Ovary (tissue), 9 donors: ENCODE results near the gene GPR180. TPM values are rescaled to one million over a fixed set of nuclear protein-coding genes. Genes with fewer than 3 reads are reported as not detected.

Experiments used
- DNase-seq, 5 donors: peaks; one replicate each; pipeline ENCODE4 v3.0.0-alpha.2; 2019 to 2020
- H3K27ac ChIP-seq, 2 donors: fragments of 200-600 bp; one replicate each; pipeline versions ENCODE4 v1.5.1 to v1.8.0; 2019 to 2022
- H3K27me3 ChIP-seq: fragments of 200-600 bp; one replicate; pipeline ENCODE4 v1.8.0; 2022
- H3K36me3 ChIP-seq: fragments of 200-600 bp; sonication (generic); one replicate; pipeline ENCODE4 v1.5.1; 2019
- H3K4me1 ChIP-seq: one replicate; pipeline ENCODE4 v1.8.1; 2013; ENCODE audit warnings: mild to moderate bottlenecking, moderate library complexity; ENCODE audit not compliant: insufficient read depth
- H3K4me3 ChIP-seq: fragments of 200-600 bp; sonication (generic); one replicate; pipeline ENCODE4 v1.5.1; 2017
- H3K9me3 ChIP-seq, 2 donors: fragments of 200-600 bp in 1 of 2; sonication (generic) in 1 of 2; one replicate each; pipeline versions ENCODE4 v1.5.1 to v1.8.1; 2013 to 2019; ENCODE audit warnings: mild to moderate bottlenecking in 1 of 2, moderate library complexity in 1 of 2
- EP300 ChIP-seq: sonication (generic); formaldehyde crosslinking; IDR thresholded peaks from one replicate; pipeline ENCODE4 v1.6.1; 2017; ENCODE audit warnings: antibody characterized with exemption
- POLR2A ChIP-seq: fragments of 450-650 bp; IDR thresholded peaks from one replicate; pipeline ENCODE4 v1.6.1; 2017; ENCODE audit warnings: antibody characterized with exemption, mild to moderate bottlenecking, moderate library complexity
- WGBS, 3 donors: extraction: QIAGEN DNeasy Blood & Tissue Kit in 1 of 3; methylation state at CpG; one replicate each; pipeline versions ENCODE4 v1.1.5 to v1.1.7; 2013 to 2017; 5-methylcytosine and 5-hydroxymethylcytosine counted together
- intact Hi-C, 4 donors: fragments of 100-400 bp; cut with DNase I; formaldehyde crosslinking; loops; one replicate each; pipeline versions ENCODE4 v1.11.0 to v1.15.1; 2022 to 2023
- polyA plus RNA-seq, 2 donors: library from polyadenylated mRNA; stranded (reverse); fragments of 200-250 nt in 1 of 2; fragments of 350-450 nt in 1 of 2; fragmentation: Illumina TruSeq in 1 of 2; extraction: RNeasy Lipid Tissue Mini Kit (QIAGEN cat#74804) in 1 of 2; gene quantifications; one replicate each; pipeline ENCODE4 v1.2.3, GENCODE V29; 2013 to 2014
- total RNA-seq, 7 donors: library from RNA; depleted of rRNA in 2 of 7; stranded (reverse); fragments of >200 nt in 2 of 7; fragmentation: NEBNext Ultra II Directional in 3 of 7; extraction: Animal tissue kit (Norgen Biotek cat#: 25700) in 3 of 7; gene quantifications; one replicate each; pipeline versions ENCODE4 v1.1.0 to v1.2.4, GENCODE V29; 2016 to 2023
- TF ChIP-seq, protein P1 (sequence below), 3 donors: fragments of 450-650 bp in 2 of 3; fragments of 200-600 bp in 1 of 3; IDR thresholded peaks; one replicate each; pipeline versions ENCODE4 v1.5.1 to v1.8.0; 2016 to 2022; ENCODE audit warnings: antibody characterized with exemption in 3 of 3, mild to moderate bottlenecking in 1 of 3
- donor health status: DM: no; HTN: no; CAD: no; lungs with moderate emphysema.
- donor health status: DM: no; HTN: no; CAD: no.
- donor health status: Bipolar disorder and iron deficiency.
- donor health status: DM: yes; HTN: yes; CAD: no.
- donor health status: DM: no; HTN: no; CAD: no.
- donor health status: DM: yes; HTN: yes; CAD: no.

Gene GPR180
- total and polyA plus RNA-seq, 9 donors: 1.6 to 6.7 (median 4.3) TPM

DNA sequence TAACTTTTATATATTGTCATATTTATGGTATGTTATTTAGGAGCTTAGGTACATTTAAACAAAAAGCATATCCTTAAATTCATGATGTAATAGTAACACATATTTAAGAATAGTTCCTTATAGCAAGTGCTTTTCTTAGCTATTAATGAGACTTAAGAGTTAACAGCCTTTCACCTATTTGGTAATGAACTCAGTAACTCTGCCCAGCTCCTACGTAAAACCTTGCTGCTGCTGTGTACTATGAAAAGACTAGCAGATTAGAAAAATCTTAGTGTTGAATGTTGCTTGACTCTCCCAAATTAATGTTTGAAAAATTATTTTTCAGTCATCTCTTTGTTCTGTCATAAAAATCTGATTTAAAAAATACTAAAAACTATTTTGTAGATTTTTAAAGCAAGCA, 6.9 kb downstream of the GPR180 start:
- Histone ChIP-seq H3K4me3 (no peak overlapping the region), H3K27me3 (no peaks in the 10 kb centered on the region), H3K9me3 (no peaks in the 10 kb centered on the region), H3K36me3 (no peaks in the 10 kb centered on the region), H3K27ac (no peak overlapping the region), H3K4me1 (no peaks in the 10 kb centered on the region)
- TF ChIP-seq EP300 (no peak), POLR2A (no peak)
- TF ChIP-seq, protein P1, sequence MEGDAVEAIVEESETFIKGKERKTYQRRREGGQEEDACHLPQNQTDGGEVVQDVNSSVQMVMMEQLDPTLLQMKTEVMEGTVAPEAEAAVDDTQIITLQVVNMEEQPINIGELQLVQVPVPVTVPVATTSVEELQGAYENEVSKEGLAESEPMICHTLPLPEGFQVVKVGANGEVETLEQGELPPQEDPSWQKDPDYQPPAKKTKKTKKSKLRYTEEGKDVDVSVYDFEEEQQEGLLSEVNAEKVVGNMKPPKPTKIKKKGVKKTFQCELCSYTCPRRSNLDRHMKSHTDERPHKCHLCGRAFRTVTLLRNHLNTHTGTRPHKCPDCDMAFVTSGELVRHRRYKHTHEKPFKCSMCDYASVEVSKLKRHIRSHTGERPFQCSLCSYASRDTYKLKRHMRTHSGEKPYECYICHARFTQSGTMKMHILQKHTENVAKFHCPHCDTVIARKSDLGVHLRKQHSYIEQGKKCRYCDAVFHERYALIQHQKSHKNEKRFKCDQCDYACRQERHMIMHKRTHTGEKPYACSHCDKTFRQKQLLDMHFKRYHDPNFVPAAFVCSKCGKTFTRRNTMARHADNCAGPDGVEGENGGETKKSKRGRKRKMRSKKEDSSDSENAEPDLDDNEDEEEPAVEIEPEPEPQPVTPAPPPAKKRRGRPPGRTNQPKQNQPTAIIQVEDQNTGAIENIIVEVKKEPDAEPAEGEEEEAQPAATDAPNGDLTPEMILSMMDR (IDR thresholded peaks at IDR 0.05): no peak
- intact Hi-C loops: no loop called here
- no peak for DNase-seq
- WGBS, 3 donors: 19 to 41% (median 38%) methylated on average over 1 of the region's 1 CpG

DNA sequence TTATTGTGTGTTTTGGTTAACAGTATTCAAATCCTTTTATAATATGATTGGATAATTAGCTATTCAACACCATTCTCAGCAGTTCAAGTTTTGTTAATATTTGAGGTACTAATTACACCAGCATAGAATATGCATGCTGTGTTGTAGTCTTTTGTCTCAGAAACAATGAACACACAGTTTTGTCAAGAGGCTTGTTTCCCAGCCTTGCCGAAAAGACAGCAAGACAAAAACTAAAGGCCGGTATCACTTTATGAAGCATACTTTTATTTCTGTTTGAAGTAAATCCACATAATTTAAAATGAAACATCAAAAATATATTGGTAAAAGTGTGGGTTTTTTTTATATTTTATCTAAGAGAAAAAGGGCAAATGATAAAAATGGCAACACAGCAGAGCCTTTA, 7.5 kb downstream of the GPR180 start:
- Histone ChIP-seq H3K4me1 (no peaks in the 10 kb centered on the region), H3K4me3 (no peak overlapping the region), H3K36me3 (no peaks in the 10 kb centered on the region), H3K9me3 (no peaks in the 10 kb centered on the region), H3K27me3 (no peaks in the 10 kb centered on the region), H3K27ac (no peak overlapping the region)
- TF ChIP-seq POLR2A: no peak
- TF ChIP-seq, protein P1 (IDR thresholded peaks at IDR 0.05): no peak
- no peak for TF ChIP-seq EP300
- DNase-seq: no peak
- intact Hi-C loops: no loop called here
- WGBS, 3 donors: 89 to 97% (median 96%) methylated on average over 2 of the region's 2 CpGs

DNA sequence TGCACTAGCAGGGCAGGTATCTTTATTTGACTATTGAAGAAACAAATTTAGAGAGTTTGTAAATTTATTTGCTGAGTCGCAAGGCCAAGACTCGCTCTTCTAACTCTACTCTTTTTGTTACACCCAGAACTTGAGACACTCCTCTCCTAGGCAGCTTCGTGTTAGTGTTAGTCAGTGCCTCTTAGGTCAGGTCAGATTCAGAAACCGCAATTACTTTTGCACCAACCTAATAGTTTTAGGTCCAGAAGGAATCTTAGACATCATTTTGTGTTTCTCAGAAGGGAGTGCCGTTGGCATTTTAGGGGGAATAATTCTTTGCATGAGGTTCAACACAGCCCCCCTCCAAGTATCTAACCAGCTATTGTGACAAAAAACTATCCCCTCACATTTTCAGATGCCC, 8.8 kb downstream of the GPR180 start:
- intact Hi-C loops: loop anchor here in 1 of 4 donors (10.0 kb wide), 1 partner anchor 176 kb away; no protein-coding TSS in a partner anchor
- TF ChIP-seq EP300 (no peak), POLR2A (no peak)
- TF ChIP-seq, protein P1 (IDR thresholded peaks at IDR 0.05): no peak

DNA sequence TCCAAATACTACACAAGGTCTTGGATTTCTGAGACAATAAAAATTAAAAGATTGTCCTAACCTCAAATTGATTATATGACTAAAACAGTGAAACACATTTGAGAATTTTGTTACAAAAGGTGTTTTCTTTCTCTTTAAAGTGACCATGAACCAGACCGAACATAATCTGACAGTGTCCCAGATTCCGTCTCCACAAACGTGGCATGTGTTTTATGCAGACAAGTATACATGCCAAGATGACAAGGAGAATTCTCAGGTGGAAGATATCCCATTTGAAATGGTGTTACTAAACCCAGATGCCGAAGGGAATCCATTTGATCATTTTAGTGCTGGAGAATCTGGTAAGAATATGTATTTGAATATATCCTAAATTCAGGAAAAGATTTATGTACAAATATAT, 10.4 kb downstream of the GPR180 start:
- H3K4me1 ChIP-seq: no peaks in the 10 kb centered on the region
- no peaks in the 10 kb centered on the region for H3K27me3 ChIP-seq
- 64 to 69% (median 69%) methylated on average over 4 of the region's 4 CpGs for WGBS, 3 donors
- no peak for DNase-seq
- intact Hi-C loops: loop anchor here in 1 of 4 donors (10.0 kb wide), 1 partner anchor 177 kb away; no protein-coding TSS in a partner anchor
- no peak for TF ChIP-seq EP300
- H3K4me3 ChIP-seq: no peak overlapping the region
- H3K27ac ChIP-seq: no peak overlapping the region
- H3K36me3 ChIP-seq: no peaks in the 10 kb centered on the region
- H3K9me3 ChIP-seq: no peaks in the 10 kb centered on the region

More for the DNA sequence above, 8.8 kb downstream of the GPR180 start:
- Histone ChIP-seq H3K4me3 (no peak overlapping the region), H3K27me3 (no peaks in the 10 kb centered on the region), H3K9me3 (no peaks in the 10 kb centered on the region), H3K36me3 (no peaks in the 10 kb centered on the region), H3K27ac (no peak overlapping the region), H3K4me1 (no peaks in the 10 kb centered on the region)
- 94 to 95% (median 95%) methylated on average over 5 of the region's 5 CpGs for WGBS, 3 donors
- no peak for DNase-seq

DNA sequence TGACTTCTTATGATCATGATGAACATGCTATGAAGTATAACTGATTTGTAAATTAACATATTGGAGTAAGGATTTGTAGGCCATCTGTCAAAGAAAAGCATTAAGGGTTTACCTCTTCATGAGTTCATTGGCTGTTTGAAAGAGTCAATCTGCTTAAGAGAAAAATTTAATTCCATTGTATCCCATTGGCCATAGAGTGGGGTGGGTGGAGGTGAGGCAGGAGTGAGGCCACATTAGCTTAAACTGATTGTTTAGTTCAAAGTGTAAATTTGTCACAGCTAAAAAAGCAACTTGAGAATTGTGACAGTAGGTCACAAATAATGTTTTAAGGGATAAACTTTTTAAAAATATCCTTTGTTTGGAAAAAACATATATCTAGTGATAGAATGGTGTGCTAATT, 11.4 kb downstream of the GPR180 start:
- H3K9me3 ChIP-seq: no peaks in the 10 kb centered on the region
- intact Hi-C loops: loop anchor here in 1 of 4 donors (10.0 kb wide), 1 partner anchor 178 kb away; no protein-coding TSS in a partner anchor
- DNase-seq: no peak

More for the DNA sequence above, 11.4 kb downstream of the GPR180 start:
- Histone ChIP-seq H3K4me1 (no peaks in the 10 kb centered on the region), H3K27ac (no peak overlapping the region), H3K4me3 (no peak overlapping the region), H3K36me3 (no peaks in the 10 kb centered on the region), H3K27me3 (no peaks in the 10 kb centered on the region)
- no peak for TF ChIP-seq EP300
